CD4-positive, alpha-beta T cell treated with Interleukin-21 for 1 hour (primary cell): ENCODE data around the gene MBD2.
A peak's percentile ranks its signal among the peaks of the same experiment; 100 is the strongest.
"Not testable (repeated sequence)": the region's sequence is repeated elsewhere in the genome, so short reads cannot be mapped to it uniquely, and the experiment has no call there.

ENCODE experiments used
- DNase-seq: peaks from one replicate; pipeline ENCODE4 v3.0.0-alpha.2; 2020

MBD2 gene

GRCh38 chr18:54148151-54148550 is 76.3 kb downstream of the MBD2 start:
- DNase-seq = no peak

GRCh38 chr18:54147439-54147838 is 77.0 kb downstream of the MBD2 start:
- DNase-seq = no peak

- DNase-seq = no peak
These were observed 83.3 kb downstream of the MBD2 start for GRCh38 chr18:54141041-54141608.

GRCh38 chr18:54140641-54141040 is 83.8 kb downstream of the MBD2 start:
- DNase-seq = no peak

GRCh38 chr18:54135216-54135615 is 89.3 kb downstream of the MBD2 start:
- DNase-seq = no peak

GRCh38 chr18:54134053-54134452 is 90.4 kb downstream of the MBD2 start:
- no peak for DNase-seq

- no peak for DNase-seq
These were observed 93.8 kb downstream of the MBD2 start for GRCh38 chr18:54130631-54131030.

- no peak for DNase-seq
These were observed 94.3 kb downstream of the MBD2 start for GRCh38 chr18:54130177-54130576.

GRCh38 chr18:54129448-54130067 is 94.9 kb downstream of the MBD2 start:
- peak; percentile 3 for DNase-seq

GRCh38 chr18:54127759-54128378 is 96.6 kb downstream of the MBD2 start:
- DNase-seq = no peak

- no peak for DNase-seq
These were observed 99.0 kb downstream of the MBD2 start for GRCh38 chr18:54125429-54125828.

GRCh38 chr18:54123720-54124440 is 100.6 kb downstream of the MBD2 start:
- DNase-seq = not testable (repeated sequence)

- peak; percentile 43 for DNase-seq
These were observed 104.9 kb downstream of the MBD2 start for GRCh38 chr18:54119524-54120019.

- no peak for DNase-seq
These were observed 106.4 kb downstream of the MBD2 start for GRCh38 chr18:54117853-54118773.

GRCh38 chr18:54116541-54117257 is 107.8 kb downstream of the MBD2 start:
- DNase-seq = no peak

GRCh38 chr18:54112356-54112755 is 112.1 kb downstream of the MBD2 start:
- DNase-seq = no peak

GRCh38 chr18:54109131-54109683 is 115.3 kb downstream of the MBD2 start:
- no peak for DNase-seq

GRCh38 chr18:54102123-54102522 is 122.3 kb downstream of the MBD2 start:
- no peak for DNase-seq
